T1000 (cell line): ENCODE data around the gene CYP4F22.
"Not testable (repeated sequence)": the region's sequence is repeated elsewhere in the genome, so short reads cannot be mapped to it uniquely, and the experiment has no call there.

Source experiments
- DNase-seq: peaks from one replicate; lab custom pipeline; 2025; ENCODE audit warnings: mixed read lengths; lab: John Stamatoyannopoulos, UW

Gene CYP4F22

GRCh38 chr19:15575406-15575805 lies 67.1 kb downstream of the CYP4F22 start:
- DNase-seq, result no peak

GRCh38 chr19:15576526-15577156 lies 68.3 kb downstream of the CYP4F22 start:
- DNase-seq, result no peak

GRCh38 chr19:15577184-15577771 lies 69.0 kb downstream of the CYP4F22 start:
- no peak for DNase-seq

- DNase-seq, result no peak
Observed at GRCh38 chr19:15583346-15583745, 75.0 kb downstream of the CYP4F22 start.

GRCh38 chr19:15584095-15584494 lies 75.8 kb downstream of the CYP4F22 start:
- no peak for DNase-seq

- DNase-seq, result no peak
Observed at GRCh38 chr19:15584541-15585115, 76.3 kb downstream of the CYP4F22 start.

- no peak for DNase-seq
Observed at GRCh38 chr19:15587663-15588062, 79.3 kb downstream of the CYP4F22 start.

- no peak for DNase-seq
Observed at GRCh38 chr19:15588265-15588664, 79.9 kb downstream of the CYP4F22 start.

GRCh38 chr19:15589760-15590451 lies 81.6 kb downstream of the CYP4F22 start:
- no peak for DNase-seq

- DNase-seq, result no peak
Observed at GRCh38 chr19:15591796-15592195, 83.5 kb downstream of the CYP4F22 start.

GRCh38 chr19:15592506-15592905 lies 84.2 kb downstream of the CYP4F22 start:
- DNase-seq, result not testable (repeated sequence)

- not testable (repeated sequence) for DNase-seq
Observed at GRCh38 chr19:15593766-15594165, 85.4 kb downstream of the CYP4F22 start.

- DNase-seq, result no peak
Observed at GRCh38 chr19:15595069-15595468, 86.7 kb downstream of the CYP4F22 start.
